ENCODE results near the gene DTNB. TPM values are rescaled to one million over a fixed set of nuclear protein-coding genes. Genes with fewer than 3 reads are reported as not detected.
"Not testable (repeated sequence)": the region's sequence is repeated elsewhere in the genome, so short reads cannot be mapped to it uniquely, and the experiment has no call there.

Gene DTNB
- total RNA-seq, 1 experiment from 2014 or later: 7.7 TPM

DNA sequence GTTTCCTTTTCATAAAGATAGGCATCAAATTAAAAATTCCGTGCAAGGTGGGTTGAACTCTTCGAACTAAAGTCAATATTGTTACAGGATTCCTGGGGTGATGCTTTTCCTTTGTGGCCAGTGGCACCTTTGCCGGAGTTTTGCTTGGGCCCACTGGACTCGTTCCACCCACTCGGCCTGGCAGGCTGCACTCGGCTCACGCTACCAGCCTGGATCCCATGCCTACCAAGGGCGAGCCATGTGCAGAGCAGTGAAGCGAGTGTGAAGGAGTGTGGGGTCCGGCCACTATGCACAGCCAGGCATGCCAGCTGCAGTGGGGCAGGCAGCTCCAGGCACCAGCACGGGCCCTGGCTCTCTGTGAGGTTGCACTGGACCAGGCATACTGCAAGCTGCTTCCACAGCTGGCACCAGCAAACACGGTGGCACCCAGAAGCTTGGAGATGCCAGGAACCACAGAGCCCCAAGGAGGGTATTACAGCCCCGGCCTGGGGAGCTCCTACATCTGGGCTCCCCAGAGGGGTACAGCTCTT lies 83.6 kb downstream of the DTNB start:
- no peak for DNase-seq (ENCODE audit: low spot score)

DNA sequence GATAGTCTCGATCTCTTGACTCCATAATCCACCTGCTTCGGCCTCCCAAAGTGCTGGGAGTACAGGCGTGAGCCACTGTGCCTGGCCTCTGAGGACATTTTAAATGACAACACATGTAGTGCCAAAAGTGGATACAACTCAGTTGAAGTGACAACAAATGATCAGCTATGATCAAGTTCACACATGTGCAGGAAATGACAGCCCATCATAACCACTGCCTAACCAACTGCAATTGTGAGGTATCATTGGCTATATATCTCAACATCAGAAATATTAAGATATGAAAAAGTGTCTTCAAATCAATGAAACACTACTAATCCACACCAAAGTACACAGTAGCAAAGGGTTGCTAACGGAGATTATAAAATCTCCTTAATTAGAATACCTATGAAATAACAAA lies 84.8 kb downstream of the DTNB start:
- no peak for DNase-seq (ENCODE audit: low spot score)

DNA sequence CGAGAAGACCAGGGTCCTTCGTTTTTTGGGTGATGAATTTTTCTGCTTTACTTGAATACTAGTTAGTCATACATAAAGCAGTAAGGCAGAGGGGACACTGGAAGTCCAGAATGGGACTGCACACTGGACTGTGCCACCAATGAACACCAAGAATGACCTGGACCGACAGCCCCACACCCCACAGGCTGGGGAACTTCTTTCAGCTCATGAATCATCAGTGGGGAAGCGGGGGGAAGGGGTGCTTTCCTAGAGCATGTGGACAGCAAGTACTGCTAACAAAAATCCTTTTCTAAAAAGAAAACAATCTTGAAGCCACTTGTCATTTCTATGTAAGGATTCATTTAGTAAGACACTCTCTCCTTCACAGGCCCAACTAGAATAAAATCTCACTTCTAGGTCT lies 86.0 kb downstream of the DTNB start:
- DNase-seq (ENCODE audit: low spot score): peak; percentile 55

DNA sequence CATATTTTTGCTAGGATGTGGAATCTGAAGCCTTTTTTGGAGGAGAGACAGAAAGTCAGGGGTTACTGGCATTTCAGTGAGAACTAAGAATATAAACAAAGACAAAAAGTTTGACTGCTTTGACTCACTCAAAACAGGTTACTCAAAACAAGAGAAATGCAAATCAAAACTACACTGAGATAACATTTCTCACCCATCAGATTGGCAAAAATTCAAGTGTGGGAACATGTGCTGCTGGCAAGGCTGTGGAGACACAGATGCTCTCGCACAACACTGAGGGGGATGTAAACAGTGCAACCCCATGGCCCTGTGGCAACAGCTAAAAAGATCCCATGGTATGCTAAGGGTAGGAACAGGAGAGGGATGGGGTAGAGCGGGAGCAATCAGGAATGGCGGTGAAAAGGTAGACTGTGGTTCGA lies 86.6 kb downstream of the DTNB start:
- DNase-seq (ENCODE audit: low spot score): no peak

DNA sequence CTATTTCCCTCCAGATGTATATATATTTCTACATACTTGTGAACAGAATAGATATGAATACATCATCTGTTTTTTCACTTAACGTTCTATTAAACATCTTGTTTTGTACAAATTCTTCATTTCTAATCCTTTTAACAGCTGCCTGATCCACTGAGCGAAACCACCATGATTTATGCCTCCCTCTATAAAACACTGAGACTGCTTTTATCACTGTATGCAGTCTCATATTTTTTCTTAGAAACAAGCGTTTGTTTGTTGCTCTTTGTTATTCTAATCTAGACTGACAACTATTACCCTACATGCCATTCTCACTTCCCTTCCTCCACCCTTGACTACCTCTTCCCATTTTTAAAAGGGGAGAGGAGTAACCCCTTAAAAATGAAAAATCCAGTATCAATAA lies 88.2 kb downstream of the DTNB start:
- no peak for DNase-seq (ENCODE audit: low spot score)

DNA sequence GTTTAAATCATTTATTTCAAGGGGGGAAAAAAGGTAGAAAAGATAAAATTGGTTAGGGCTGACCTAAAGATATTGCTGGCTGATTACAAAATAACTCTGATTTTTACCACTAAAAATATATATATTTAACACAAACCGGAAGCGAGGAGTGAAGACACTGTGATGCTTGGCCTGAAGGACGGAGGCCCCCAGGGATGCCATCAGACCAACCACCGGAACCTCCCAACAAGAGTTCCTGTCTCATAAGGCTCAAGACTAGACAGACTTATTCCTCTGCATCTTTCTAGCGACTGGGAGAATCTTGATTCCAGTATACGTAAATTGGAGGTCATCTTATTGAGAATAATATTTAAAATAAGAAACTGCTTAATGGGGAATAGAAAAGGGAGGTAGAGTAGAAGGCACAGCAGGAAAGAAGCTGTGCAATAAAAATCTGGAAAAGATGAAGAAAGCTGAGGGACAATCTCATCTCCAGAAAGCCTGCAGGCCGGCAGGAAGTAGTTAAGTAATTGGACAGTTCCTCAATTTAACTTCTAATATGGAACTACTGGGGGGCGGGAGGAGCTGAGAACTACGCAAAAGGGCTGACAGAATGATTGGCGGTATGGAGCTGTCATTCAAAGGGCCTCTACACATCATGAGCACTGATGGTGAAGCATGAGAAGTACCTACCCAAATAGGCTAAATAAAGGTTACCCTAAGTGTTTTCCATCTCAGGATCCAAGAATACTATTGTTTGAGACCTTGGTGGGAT lies 91.1 kb downstream of the DTNB start:
- no peak for DNase-seq (ENCODE audit: low spot score)

DNA sequence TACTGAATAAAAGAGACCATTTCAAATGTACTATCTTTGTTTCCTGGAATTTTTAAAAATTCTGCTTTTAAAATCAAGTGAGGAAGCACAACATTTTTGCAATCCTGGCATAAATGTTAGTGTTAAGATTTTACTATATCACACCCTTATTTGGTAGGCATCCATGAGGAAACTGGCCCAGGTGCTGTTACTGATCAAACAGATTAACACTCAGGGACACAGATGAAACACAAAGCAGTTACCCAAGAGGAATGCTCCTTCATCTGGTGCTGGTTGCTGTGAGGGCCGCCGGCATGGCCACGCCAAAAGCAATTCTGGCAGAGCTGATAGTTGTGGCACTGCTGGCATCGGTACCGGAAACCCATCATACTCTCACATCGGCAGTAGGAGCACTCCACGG lies 96.8 kb downstream of the DTNB start:
- no peak for DNase-seq (ENCODE audit: low spot score)

DNA sequence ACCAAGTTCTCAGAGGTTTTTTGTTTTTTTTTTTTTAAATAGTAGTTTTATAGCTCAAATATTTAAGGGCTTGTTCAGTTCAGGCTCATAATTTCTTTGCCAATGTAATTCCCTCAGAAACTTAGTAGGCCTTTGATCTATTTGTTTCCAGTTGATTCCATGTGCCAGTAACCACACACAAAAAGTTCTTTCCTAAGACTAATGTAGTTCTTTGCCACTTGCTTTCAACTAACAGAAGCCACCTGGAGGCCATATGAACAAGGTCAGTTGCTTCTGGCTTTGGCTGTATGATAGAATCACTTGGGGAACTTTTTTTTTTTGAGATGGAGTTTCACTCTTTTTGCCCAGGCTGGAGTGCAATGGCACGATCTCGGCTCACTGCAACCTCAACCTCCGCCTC lies 100.7 kb downstream of the DTNB start:
- no peak for DNase-seq (ENCODE audit: low spot score)

DNA sequence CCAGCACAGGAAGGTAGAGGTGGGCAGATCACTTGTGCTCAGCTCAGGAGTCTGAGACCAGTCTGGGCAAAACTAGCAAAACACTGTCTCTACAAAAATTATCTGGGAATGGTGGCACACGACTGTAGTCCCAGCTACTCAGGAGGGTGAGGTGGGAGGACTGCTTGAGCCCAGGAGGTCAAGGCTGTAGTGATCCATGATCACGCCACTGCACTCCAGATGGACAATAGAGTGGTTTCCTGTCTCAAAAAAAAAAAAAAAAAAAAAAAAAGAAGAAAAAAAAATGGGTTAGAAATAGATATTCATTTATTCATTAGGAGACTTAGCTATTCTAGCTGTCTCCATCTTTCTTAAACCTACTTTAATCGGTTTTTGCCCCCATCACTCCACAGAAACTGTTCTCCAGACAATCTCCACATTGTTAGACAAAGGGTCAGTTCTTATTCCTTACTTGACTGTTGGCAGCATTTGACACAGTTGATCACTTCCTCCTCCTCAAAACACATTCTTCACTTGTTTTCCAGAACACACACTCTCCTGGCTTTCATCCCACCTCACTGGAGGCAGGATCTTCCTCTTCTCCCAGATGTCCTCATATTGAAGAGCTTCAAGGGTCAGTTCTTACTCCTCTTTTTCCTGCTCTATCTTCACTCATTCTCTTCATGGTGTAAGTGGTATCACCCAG lies 103.1 kb downstream of the DTNB start:
- DNase-seq (ENCODE audit: low spot score): no peak

DNA sequence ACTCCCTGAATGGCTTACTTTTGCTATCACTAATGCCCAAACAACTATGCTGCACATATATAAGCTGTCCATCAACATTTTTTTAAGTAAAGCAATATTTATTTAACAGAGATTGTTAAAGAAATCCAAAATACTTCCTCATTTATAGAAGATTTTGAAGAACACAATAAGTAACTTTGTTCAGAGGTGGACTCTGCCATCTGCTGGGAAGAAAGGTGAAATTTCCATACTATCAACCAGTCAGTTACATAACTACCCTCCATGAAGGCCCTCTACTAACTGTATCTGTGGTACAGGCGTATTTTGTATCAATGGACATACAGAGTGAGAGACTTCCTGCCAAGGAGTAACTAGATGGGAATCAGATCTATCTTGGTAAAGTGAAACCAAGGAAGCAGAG lies 106.0 kb downstream of the DTNB start:
- DNase-seq (ENCODE audit: low spot score): peak; percentile 53

DNA sequence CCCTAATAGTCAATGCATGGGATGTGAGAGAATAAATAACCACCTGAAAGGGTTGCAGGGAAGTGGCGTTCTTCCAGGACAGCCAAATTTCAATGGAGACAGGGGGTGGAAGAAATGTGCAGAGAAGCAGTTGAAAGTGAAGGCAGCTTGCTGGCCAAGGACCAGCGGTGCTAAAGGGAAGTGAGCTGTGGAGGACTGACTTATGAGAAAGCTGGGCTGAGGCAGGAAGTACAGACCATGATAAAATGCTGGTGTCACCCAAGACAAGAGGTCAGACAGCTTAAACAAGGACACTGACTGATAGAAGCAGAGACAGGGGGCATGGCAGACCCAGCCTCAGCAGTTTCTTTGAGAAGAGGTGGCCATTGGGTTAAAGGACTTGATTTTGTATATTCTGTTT lies 106.7 kb downstream of the DTNB start:
- no peak for DNase-seq (ENCODE audit: low spot score)

DNA sequence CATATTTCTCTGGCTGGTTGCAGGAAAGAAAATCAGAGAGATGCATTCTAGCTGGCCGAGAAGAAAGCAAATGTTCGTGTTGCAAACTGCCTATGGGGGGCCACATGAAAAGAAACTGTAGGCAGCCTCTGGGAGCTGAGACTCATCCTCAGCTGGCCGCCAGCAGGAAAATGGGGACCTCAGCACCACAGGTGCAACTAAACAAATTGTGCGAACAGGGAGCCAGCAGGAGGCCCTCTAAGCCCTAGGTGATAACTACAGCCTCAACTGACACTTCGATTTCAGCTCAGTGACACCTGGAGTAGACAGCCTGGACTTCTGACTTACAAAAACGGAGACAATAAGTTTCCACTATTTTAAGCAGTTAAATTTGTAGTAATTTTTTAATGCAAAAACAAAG lies 107.3 kb downstream of the DTNB start:
- DNase-seq (ENCODE audit: low spot score): no peak

DNA sequence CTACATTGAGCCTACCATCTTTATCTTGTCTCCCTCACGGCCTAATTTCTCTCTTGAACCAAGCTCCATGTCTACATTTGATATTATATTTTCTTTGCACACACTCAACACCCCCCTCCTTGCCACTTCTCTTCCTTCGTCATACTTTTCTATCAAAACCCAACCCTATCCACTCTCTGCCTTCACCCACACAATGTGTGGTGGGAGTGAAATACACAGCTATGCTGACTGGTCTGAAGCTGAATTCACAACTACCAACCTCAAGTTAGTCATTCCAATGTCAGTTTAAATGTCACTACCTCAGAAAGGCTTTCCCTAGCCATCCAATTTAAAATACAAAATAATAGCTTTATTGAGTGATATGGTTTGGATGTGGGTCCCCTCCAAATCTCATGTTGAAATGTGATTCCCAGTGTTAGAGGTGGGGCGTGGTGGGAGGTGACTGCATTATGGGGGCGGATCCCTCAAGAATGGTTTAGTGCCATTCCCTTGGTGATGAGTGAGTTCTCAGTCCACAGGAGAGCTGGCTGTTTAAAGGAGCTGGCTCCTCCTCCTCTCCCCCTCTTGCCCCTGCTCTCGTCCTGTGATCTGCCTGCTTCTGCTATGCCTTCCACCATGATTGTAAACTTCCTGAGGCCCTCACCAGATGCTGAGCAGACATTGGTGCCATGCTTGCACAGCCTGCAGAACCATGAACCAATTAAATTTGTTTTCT lies 112.1 kb downstream of the DTNB start:
- no peak for DNase-seq (ENCODE audit: low spot score)

DNA sequence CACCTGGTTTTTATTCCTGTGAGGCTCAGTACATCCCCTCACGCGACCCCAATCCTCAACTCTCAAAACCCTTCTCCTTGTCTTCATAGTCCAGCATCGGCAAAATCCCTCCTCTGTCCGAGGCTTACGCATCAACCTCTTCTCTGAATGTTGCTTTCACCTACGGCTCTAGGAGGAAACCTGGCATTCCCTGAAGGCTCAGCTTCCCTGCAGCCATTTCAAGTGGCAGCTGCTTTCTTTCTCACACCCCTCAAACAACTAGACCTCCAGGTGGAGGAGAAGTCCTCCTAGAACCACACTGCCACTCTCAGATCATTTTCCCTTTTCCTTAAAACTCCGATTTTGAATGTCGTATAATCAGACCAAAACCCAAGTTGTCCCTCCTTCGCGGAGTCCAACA lies 114.2 kb downstream of the DTNB start:
- DNase-seq (ENCODE audit: low spot score): no peak

DNA sequence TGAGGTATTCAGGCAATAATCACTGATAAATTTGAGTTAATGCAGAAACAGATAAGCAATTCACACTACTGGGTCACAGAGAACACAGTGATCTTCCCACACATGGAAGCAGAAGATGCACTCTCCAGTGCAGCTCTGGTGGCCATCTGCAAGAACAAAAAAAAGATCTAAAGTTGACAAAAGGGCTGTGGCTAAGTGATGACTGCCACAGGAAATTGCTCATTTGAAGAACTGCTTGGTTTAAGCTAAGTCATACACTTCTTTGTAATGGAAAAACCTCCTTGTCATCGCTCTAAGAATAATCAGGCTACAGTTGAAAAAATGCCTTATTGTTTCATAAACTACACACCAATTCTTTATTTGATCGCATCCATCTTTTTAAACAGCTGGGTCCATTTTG lies 115.1 kb downstream of the DTNB start:
- peak; percentile 82 for DNase-seq (ENCODE audit: low spot score)

DNA sequence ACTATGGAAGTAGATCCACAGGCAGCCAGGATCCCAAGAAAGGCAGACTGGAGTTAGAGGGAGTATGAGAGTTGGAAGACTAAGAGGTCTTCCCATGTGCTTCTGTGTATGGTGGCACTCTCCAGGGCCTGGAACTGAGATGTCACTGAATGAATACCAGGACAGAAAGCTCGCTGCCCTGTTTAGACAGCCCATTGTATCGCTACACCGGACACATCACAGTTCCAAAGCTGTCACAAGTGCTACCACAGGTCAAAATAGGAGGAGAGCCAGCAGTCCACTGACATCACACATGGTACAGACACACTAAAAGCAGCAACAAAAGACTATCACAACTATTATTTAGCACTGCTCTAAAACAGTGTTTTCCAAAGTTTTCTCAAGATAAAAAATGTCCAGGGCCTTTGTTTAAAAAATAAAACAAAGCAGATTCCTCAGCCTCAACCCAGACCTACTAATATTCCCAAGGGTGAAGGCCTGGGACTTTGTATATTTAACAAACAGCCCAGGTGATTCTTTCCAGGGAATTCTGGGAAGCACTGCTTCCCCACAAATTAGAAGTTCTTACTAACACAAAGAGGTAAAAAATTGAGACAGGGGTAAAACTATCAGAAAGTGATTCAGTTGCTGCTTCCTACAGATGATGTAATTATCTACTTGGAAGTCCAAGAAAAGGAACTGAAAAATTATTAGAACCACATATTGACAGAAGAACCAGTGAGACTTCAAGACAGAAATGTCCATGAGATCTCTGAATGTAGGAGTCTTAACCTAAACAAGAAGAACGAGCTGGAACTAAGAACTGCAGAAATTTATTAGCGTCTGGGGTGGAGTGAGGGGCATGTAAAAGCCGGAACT lies 116.0 kb downstream of the DTNB start:
- no peak for DNase-seq (ENCODE audit: low spot score)

DNA sequence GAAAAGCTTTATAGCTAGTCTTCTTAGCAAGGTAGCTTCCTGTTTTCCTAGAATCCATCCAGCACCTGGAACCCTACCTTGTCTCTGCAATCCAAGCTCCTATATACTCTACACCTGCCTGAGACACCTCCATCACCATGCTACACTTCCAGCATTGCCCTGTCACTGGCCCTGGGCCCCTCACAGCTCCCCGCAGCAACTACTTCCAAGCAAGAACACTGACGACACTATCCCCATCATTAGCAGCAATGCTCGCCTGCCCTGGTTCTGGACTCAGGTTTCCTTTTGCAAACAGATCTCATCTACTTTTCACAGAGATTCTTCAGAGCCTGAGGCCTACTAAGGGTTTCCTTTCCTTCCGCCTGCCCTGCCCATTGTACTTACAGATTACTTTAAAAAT lies 121.1 kb downstream of the DTNB start:
- no peak for DNase-seq (ENCODE audit: low spot score)

DNA sequence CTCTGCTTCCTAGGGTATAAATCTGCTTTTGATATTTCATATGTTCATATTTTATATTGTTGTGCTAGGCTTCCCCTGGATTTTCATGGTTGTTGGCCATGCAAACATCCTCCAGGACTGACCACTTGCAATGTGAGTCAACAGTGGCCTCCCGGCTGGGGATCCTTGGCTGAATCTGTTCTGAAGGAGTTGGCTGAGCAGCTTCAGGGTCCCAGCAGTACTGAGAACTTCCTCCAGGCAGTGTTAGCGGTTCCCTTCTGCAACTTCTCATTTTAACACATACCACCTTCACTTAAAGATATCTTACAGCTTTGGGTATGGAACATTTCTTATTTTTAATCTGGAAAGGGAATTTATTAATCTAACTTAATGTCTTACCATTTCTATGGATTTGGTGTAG lies 122.1 kb downstream of the DTNB start:
- no peak for DNase-seq (ENCODE audit: low spot score)

DNA sequence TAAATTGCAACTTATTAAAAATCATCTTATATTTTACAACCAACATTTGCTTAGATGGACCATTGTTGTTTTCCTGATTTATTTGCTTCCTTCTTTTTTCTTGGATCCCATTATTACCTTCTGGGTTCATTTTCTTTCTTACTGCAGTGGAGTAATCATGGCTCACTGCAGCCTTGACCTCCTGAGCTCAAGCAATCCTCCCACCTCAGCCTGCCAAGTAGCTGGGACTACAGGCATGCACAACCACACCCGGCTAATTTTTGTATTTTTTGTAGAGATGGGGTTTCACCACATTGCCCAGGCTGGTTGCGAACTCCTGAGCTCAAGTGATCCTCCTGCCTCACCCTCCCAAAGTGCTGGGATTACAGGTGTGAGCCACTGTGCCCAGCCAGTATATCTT lies 123.8 kb downstream of the DTNB start:
- not testable (repeated sequence) for DNase-seq (ENCODE audit: low spot score)

DNA sequence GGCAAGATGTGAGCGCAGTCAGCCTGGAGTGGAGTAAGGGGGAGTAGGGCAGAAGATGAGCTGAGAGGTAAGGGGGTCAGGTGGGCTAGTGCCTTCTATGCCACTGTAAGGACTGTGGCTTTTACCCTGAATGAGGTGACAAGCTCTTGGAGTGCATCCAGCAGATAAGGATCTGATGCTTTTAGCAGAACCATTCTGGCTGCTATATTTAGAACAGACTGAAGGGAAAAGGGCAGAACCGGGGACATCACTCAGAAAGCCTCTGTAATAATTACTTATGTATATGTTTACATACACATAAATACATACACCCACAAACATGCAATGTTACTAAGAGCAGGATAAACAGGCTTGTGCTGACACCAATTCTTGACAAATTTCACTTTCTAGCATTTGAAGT lies 124.8 kb downstream of the DTNB start:
- no peak for DNase-seq (ENCODE audit: low spot score)

DNA sequence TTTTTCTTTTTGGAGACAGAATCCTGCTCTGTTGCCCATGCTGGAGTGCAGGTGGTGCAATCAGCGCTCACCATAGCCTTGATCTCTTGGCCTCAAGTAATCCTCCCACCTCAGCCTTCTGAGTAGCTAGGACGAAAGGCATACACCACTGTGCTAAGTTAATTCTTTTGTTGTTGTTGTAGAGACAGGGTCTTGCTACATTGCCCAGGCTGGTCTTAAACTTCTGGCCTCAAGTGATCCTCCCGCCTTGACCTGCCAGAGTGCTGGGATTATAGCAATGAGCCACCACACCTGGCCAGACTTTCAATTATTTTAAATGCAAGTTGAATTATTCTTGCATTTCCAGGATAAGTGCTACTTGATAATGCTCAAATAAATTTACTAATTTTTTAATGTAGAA lies 126.5 kb downstream of the DTNB start:
- DNase-seq (ENCODE audit: low spot score): no peak

DNA sequence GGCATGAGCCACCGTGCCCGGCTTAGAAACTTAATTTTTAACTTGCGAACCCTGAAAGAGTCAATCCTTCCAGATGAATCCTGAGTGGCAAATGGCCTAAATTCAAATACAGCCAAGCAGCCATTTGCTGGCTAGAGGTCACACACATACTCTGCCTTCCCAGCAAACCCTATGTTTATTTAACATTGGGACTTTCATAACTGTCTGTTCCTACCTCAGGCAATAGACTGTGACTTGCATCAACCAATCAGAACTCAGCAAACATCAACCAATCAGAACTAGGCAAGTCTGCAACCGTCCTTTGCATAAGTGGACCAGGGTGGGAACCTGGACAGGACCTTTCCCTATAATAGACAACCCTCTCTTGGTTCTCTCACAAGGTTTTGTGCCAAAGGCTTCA lies 127.5 kb downstream of the DTNB start:
- DNase-seq (ENCODE audit: low spot score): no peak

All from A172 (cell line).